H9 (cell line): ENCODE results near the gene METTL18. TPM values are rescaled to one million over a fixed set of nuclear protein-coding genes. Genes with fewer than 3 reads are reported as not detected.

Experiments used
- DNase-seq: peaks from one replicate; pipeline ENCODE4 v3.0.0-alpha.2; 2017
- H2AFZ ChIP-seq: one replicate; pipeline ENCODE4 v1.6.1; 2013; ENCODE audit warnings: mild to moderate bottlenecking, low read length, control low read depth, moderate library complexity
- H2AK5ac ChIP-seq: 2 replicates; pipeline ENCODE4 v1.6.1; 2013; ENCODE audit warnings: low read length, control low read depth, mixed read lengths; ENCODE audit not compliant: insufficient read length
- H2BK120ac ChIP-seq: one replicate; pipeline ENCODE4 v1.6.1; 2013; ENCODE audit warnings: low read depth, mild to moderate bottlenecking, low read length, control low read depth, inconsistent platforms; ENCODE audit not compliant: poor library complexity, severe bottlenecking
- H2BK12ac ChIP-seq: 2 replicates; pipeline ENCODE4 v1.6.1; 2013; ENCODE audit warnings: low read length, control low read depth, mixed read lengths, low read depth; ENCODE audit not compliant: insufficient read length
- H2BK15ac ChIP-seq: 2 replicates; pipeline ENCODE4 v1.6.1; 2013; ENCODE audit warnings: low read depth, low read length, control low read depth
- H2BK20ac ChIP-seq: one replicate; pipeline ENCODE4 v1.6.1; 2013; ENCODE audit warnings: low read depth, mild to moderate bottlenecking, low read length, control low read depth, inconsistent platforms; ENCODE audit not compliant: poor library complexity, severe bottlenecking
- H2BK5ac ChIP-seq: 2 replicates; pipeline ENCODE4 v1.6.1; 2013; ENCODE audit warnings: low read length, control low read depth, mixed read lengths; ENCODE audit not compliant: insufficient read length
- H3K14ac ChIP-seq: 2 replicates; pipeline ENCODE4 v1.6.1; 2013; ENCODE audit warnings: low read length, control low read depth; ENCODE audit not compliant: insufficient read depth
- H3K18ac ChIP-seq: 2 replicates; pipeline ENCODE4 v1.6.1; 2013; ENCODE audit warnings: low read depth, mild to moderate bottlenecking, mixed read lengths, low read length, control low read depth; ENCODE audit not compliant: insufficient read length
- H3K23ac ChIP-seq: 2 replicates; pipeline ENCODE4 v1.6.1; 2013; ENCODE audit warnings: low read length, control low read depth, mixed read lengths, low read depth; ENCODE audit not compliant: insufficient read length
- H3K23me2 ChIP-seq: 2 replicates; pipeline ENCODE4 v1.6.1; 2013; ENCODE audit warnings: low read depth, mild to moderate bottlenecking, mixed read lengths, low read length, control low read depth; ENCODE audit not compliant: insufficient read length, poor library complexity, severe bottlenecking
- H3K27ac ChIP-seq: 2 replicates; pipeline ENCODE4 v1.5.1; 2013; ENCODE audit warnings: low read length, control low read depth, mixed read lengths, low read depth; ENCODE audit not compliant: insufficient read length
- H3K27me3 ChIP-seq: 2 replicates; pipeline ENCODE4 v1.6.1; 2013; ENCODE audit warnings: low read length, control low read depth, inconsistent platforms; ENCODE audit not compliant: insufficient read depth
- H3K4ac ChIP-seq: 2 replicates; pipeline ENCODE4 v1.6.1; 2013; ENCODE audit warnings: low read depth, mild to moderate bottlenecking, control low read depth, inconsistent platforms, low read length, moderate library complexity
- H3K4me1 ChIP-seq: 2 replicates; pipeline ENCODE4 v1.6.1; 2013; ENCODE audit warnings: low read length, control low read depth, inconsistent platforms; ENCODE audit not compliant: insufficient read depth
- H3K4me2 ChIP-seq: 2 replicates; pipeline ENCODE4 v1.6.1; 2013; ENCODE audit warnings: low read length, control low read depth, mixed read lengths; ENCODE audit not compliant: insufficient read length, insufficient read depth
- H3K56ac ChIP-seq: 2 replicates; pipeline ENCODE4 v1.6.1; 2013; ENCODE audit warnings: low read depth, mild to moderate bottlenecking, mixed read lengths, low read length, control low read depth; ENCODE audit not compliant: insufficient read length
- H3K79me1 ChIP-seq: 2 replicates; pipeline ENCODE4 v1.6.1; 2013; ENCODE audit warnings: low read depth, mild to moderate bottlenecking, moderate library complexity, low read length, control low read depth, inconsistent platforms; ENCODE audit not compliant: insufficient read depth, poor library complexity, severe bottlenecking
- H3K79me2 ChIP-seq: 2 replicates; pipeline ENCODE4 v1.6.1; 2013; ENCODE audit warnings: low read length, control low read depth, inconsistent platforms; ENCODE audit not compliant: insufficient read depth
- H3K9ac ChIP-seq: 2 replicates; pipeline ENCODE4 v1.6.1; 2013; ENCODE audit warnings: low read length, control low read depth, mixed read lengths; ENCODE audit not compliant: insufficient read length; ENCODE audit errors: extremely low read depth
- H3K9me3 ChIP-seq: one replicate; pipeline ENCODE4 v1.6.1; 2013; ENCODE audit warnings: low read depth, low read length, inconsistent platforms; ENCODE audit not compliant: control insufficient read depth
- H3T11ph ChIP-seq: one replicate; pipeline ENCODE4 v1.6.1; 2013; ENCODE audit warnings: mild to moderate bottlenecking, low read length, control low read depth, inconsistent platforms
- H4K20me1 ChIP-seq: one replicate; pipeline ENCODE4 v1.6.1; 2013; ENCODE audit not compliant: control insufficient read depth, insufficient read length, insufficient read depth
- H4K5ac ChIP-seq: 2 replicates; pipeline ENCODE4 v1.6.1; 2013; ENCODE audit warnings: low read depth, mild to moderate bottlenecking, mixed read lengths, low read length, control low read depth; ENCODE audit not compliant: insufficient read length
- H4K8ac ChIP-seq: replicated peaks from 2 replicates; pipeline ENCODE4 v1.6.1; 2013; ENCODE audit warnings: low read length, control low read depth, mixed read lengths, low read depth; ENCODE audit not compliant: insufficient read length
- H4K91ac ChIP-seq: 2 replicates; pipeline ENCODE4 v1.6.1; 2013; ENCODE audit warnings: low read depth, mild to moderate bottlenecking, moderate library complexity, mixed read lengths, low read length, control low read depth; ENCODE audit not compliant: insufficient read length
- H3K27ac Mint-ChIP-seq, 3 experiments: 2 replicates in 2 of 3; 3 replicates in 1 of 3; pipeline ENCODE4 v1.8.0; 2020 to 2021; ENCODE audit warnings: mixed read lengths in 3 of 3, mild to moderate bottlenecking in 1 of 3, moderate library complexity in 1 of 3
- H3K27me3 Mint-ChIP-seq: 2 replicates; pipeline ENCODE4 v1.8.0; 2021; ENCODE audit warnings: low read depth, mild to moderate bottlenecking, moderate library complexity, mixed read lengths
- H3K36me3 Mint-ChIP-seq, 3 experiments: 2 replicates in 2 of 3; 3 replicates in 1 of 3; pipeline ENCODE4 v1.8.0; 2020 to 2021; ENCODE audit warnings: low read depth in 3 of 3, mixed read lengths in 3 of 3; ENCODE audit not compliant: insufficient read depth in 1 of 3
- H3K4me1 Mint-ChIP-seq, 2 experiments: 2 replicates each; pipeline ENCODE4 v1.8.0; 2020; ENCODE audit warnings: mixed read lengths in 2 of 2
- H3K4me3 Mint-ChIP-seq, 2 experiments: 2 replicates in 1 of 2; 3 replicates in 1 of 2; pipeline ENCODE4 v1.8.0; 2020 to 2021; ENCODE audit warnings: mild to moderate bottlenecking in 2 of 2, mixed read lengths in 2 of 2, moderate library complexity in 1 of 2
- H3K9me3 Mint-ChIP-seq, 2 experiments: 2 replicates in 1 of 2; 3 replicates in 1 of 2; pipeline ENCODE4 v1.8.0; 2020; ENCODE audit warnings: mild to moderate bottlenecking in 2 of 2, mixed read lengths in 2 of 2, moderate library complexity in 1 of 2
- WGBS: extraction: QIAGEN DNeasy Blood & Tissue Kit; methylation state at CpG from one replicate; pipeline ENCODE4 v1.1.7; 2013; ENCODE audit warnings: missing lambda C conversion rate, low lambda C conversion rate, mixed read lengths; ENCODE audit not compliant: insufficient read length; ENCODE audit errors: extremely low coverage; 5-methylcytosine and 5-hydroxymethylcytosine counted together
- total RNA-seq: library from RNA; stranded (reverse); gene quantifications from 2 replicates; pipeline ENCODE4 v1.2.1, GENCODE V29; 2021
- TF ChIP-seq, protein P1 (sequence below): fragments of 200-600 bp; sonication (generic); conservative IDR thresholded peaks from 3 replicates; pipeline ENCODE4 v1.8.0; 2021; ENCODE audit warnings: antibody characterized with exemption, mild to moderate bottlenecking

The METTL18 gene
- total RNA-seq, 1 experiment from 2014 or later, result 8.7 TPM

DNA sequence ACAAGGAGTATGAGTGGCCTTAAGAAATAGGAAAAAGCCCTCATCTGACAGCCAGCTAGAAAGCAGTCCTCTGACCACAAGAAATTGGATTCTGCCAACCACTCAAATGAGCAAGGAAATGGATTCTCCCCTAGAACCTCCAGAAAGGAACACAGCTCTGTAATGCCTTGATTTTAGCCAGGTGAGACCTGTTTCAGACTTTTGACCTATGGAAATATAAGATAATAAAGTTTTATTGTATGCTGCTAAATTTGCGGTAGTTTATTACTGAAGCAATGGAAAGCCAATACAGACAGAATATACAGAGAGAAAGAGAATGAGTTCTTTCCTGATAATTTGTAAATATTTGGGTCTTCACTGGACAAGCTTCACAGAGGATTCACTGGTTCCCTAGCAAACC, 32.0 kb downstream of the METTL18 start:
- no peaks in the 10 kb centered on the region for H3K4me1 ChIP-seq
- Mint-ChIP-seq H3K27ac (no peak overlapping the region), H3K4me1 (no peaks in the 10 kb centered on the region), H3K36me3 (peaks cover 0 to 6% (median 6%) of the 10 kb centered on the region in 3 experiments; a peak in 4 of 7 replicates), H3K27me3 (no peaks in the 10 kb centered on the region; the same call in 1 of the 2 replicates), H3K4me3 (no peak overlapping the region), H3K9me3 (peaks cover 15 to 25% of the 10 kb centered on the region in 2 experiments)
- no peaks in the 10 kb centered on the region for H3K79me1 ChIP-seq
- H2AFZ ChIP-seq, result no peak overlapping the region
- no peaks in the 10 kb centered on the region for H3K23me2 ChIP-seq
- no peak overlapping the region for H3K4ac ChIP-seq
- no peak overlapping the region for H2BK120ac ChIP-seq
- H4K91ac ChIP-seq, result no peak overlapping the region
- H2BK12ac ChIP-seq, result no peak overlapping the region
- H4K5ac ChIP-seq, result no peak overlapping the region
- no peak overlapping the region for H3T11ph ChIP-seq
- H3K14ac ChIP-seq, result no peak overlapping the region
- H3K27me3 ChIP-seq, result no peaks in the 10 kb centered on the region
- H2BK5ac ChIP-seq, result no peak overlapping the region
- H4K20me1 ChIP-seq, result no peaks in the 10 kb centered on the region
- H2AK5ac ChIP-seq, result no peak overlapping the region
- no peak overlapping the region for H4K8ac ChIP-seq
- H3K23ac ChIP-seq, result no peak overlapping the region
- H3K9ac ChIP-seq, result no peak overlapping the region
- no CpG with 5 or more reads among the region's 1 CpG for WGBS
- H2BK15ac ChIP-seq, result no peak overlapping the region
- no peak overlapping the region for H3K4me2 ChIP-seq
- TF ChIP-seq, protein P1, sequence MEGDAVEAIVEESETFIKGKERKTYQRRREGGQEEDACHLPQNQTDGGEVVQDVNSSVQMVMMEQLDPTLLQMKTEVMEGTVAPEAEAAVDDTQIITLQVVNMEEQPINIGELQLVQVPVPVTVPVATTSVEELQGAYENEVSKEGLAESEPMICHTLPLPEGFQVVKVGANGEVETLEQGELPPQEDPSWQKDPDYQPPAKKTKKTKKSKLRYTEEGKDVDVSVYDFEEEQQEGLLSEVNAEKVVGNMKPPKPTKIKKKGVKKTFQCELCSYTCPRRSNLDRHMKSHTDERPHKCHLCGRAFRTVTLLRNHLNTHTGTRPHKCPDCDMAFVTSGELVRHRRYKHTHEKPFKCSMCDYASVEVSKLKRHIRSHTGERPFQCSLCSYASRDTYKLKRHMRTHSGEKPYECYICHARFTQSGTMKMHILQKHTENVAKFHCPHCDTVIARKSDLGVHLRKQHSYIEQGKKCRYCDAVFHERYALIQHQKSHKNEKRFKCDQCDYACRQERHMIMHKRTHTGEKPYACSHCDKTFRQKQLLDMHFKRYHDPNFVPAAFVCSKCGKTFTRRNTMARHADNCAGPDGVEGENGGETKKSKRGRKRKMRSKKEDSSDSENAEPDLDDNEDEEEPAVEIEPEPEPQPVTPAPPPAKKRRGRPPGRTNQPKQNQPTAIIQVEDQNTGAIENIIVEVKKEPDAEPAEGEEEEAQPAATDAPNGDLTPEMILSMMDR, result no peak
- H3K56ac ChIP-seq, result no peak overlapping the region
- peaks cover 5% of the 10 kb centered on the region for H3K9me3 ChIP-seq
- H3K18ac ChIP-seq, result no peak overlapping the region
- DNase-seq, result no peak
- no peaks in the 10 kb centered on the region for H3K79me2 ChIP-seq
- H3K27ac ChIP-seq, result no peak overlapping the region
- no peak overlapping the region for H2BK20ac ChIP-seq
